Endodermal cell (in vitro differentiated cells): Measurements from ENCODE around the gene SPINT3. TPM values are rescaled to one million over a fixed set of nuclear protein-coding genes. Genes with fewer than 3 reads are reported as not detected.

ENCODE experiments used
- DNase-seq: peaks from one replicate; pipeline ENCODE4 v3.0.0-alpha.2; 2017
- H3K27ac ChIP-seq: 2 replicates; pipeline ENCODE4 v1.5.1; 2013; ENCODE audit warnings: mild to moderate bottlenecking, low read depth, low read length, moderate library complexity
- H3K27me3 ChIP-seq: 2 replicates; pipeline ENCODE4 v1.6.1; 2013; ENCODE audit warnings: mild to moderate bottlenecking, low read length, moderate library complexity; ENCODE audit not compliant: insufficient read depth, control insufficient read depth, poor library complexity, severe bottlenecking
- H3K36me3 ChIP-seq: 2 replicates; pipeline ENCODE4 v1.7.0; 2013; ENCODE audit warnings: mild to moderate bottlenecking, low read length, moderate library complexity; ENCODE audit not compliant: control insufficient read depth, insufficient read depth
- H3K4me1 ChIP-seq: one replicate; pipeline ENCODE4 v1.7.0; 2013; ENCODE audit warnings: low read length; ENCODE audit not compliant: control insufficient read depth, insufficient read depth
- H3K4me3 ChIP-seq: 2 replicates; pipeline ENCODE4 v1.5.1; 2013; ENCODE audit warnings: mild to moderate bottlenecking, low read length, moderate library complexity
- H3K9ac ChIP-seq: 2 replicates; pipeline ENCODE4 v1.6.1; 2013; ENCODE audit warnings: mild to moderate bottlenecking, low read length, moderate library complexity; ENCODE audit not compliant: poor library complexity, severe bottlenecking; ENCODE audit errors: extremely low read depth
- H3K9me3 ChIP-seq: 2 replicates; pipeline ENCODE4 v1.6.1; 2013; ENCODE audit warnings: mild to moderate bottlenecking, low read length, moderate library complexity; ENCODE audit not compliant: control insufficient read depth
- H3K27ac Mint-ChIP-seq: 2 replicates; pipeline ENCODE4 v1.8.0; 2020; ENCODE audit warnings: mixed read lengths
- H3K27me3 Mint-ChIP-seq: 2 replicates; pipeline ENCODE4 v1.8.0; 2021; ENCODE audit warnings: mild to moderate bottlenecking, mixed read lengths; ENCODE audit not compliant: insufficient read depth
- H3K36me3 Mint-ChIP-seq: 2 replicates; pipeline ENCODE4 v1.8.0; 2020; ENCODE audit warnings: low read depth, mixed read lengths
- H3K4me1 Mint-ChIP-seq: 2 replicates; pipeline ENCODE4 v1.8.0; 2020; ENCODE audit warnings: mixed read lengths
- H3K4me3 Mint-ChIP-seq: 2 replicates; pipeline ENCODE4 v1.8.0; 2020; ENCODE audit warnings: mild to moderate bottlenecking, moderate library complexity, mixed read lengths
- H3K9me3 Mint-ChIP-seq: 2 replicates; pipeline ENCODE4 v1.8.0; 2020; ENCODE audit warnings: mild to moderate bottlenecking, mixed read lengths
- WGBS, 2 experiments: methylation state at CpG; one replicate each; pipeline versions ENCODE4 v1.1.5 to v1.1.7; 2013; ENCODE audit warnings: missing lambda C conversion rate in 2 of 2, mixed read lengths in 1 of 2; ENCODE audit not compliant: insufficient coverage in 1 of 2, insufficient read length in 1 of 2; 5-methylcytosine and 5-hydroxymethylcytosine counted together
- total RNA-seq, 2 donors: library from RNA; stranded (reverse); fragmentation: NEBNext Ultra II Directional in 1 of 2; extraction: Animal tissue kit (Norgen Biotek cat#: 25700) in 1 of 2; gene quantifications; 2 replicates in 1 of 2; 3 replicates in 1 of 2; pipeline ENCODE4 v1.2.1, GENCODE V29; 2021
- TF ChIP-seq, protein P1 (sequence below): fragments of 200-600 bp; sonication (generic); conservative IDR thresholded peaks from 2 replicates; pipeline ENCODE4 v1.5.0; 2021; ENCODE audit warnings: antibody characterized with exemption, mild to moderate bottlenecking

The SPINT3 gene
- total RNA-seq, 2 donors from 2014 or later: not detected

DNA sequence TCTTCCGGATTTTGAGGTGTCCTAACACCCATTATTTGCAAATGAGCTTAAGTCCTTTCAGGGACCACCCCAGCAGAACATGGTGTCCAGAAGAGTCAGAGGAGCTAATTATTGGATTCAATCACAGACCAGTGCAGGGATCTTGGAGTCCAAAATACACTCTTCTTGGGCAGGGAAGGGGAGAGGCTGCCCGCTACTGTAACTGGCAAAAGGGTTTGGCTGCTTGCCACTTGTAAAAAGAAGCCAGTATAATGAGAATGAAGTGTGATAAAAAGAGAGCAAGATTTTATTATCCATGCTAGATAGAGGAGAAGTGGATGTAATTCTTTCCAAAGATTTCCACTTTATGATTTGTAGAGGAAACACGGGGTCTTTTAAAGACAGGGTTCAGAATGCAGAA is 19.3 kb downstream of the SPINT3 start:
- DNase-seq: no peak
- Histone ChIP-seq H3K27ac (no peak overlapping the region), H3K4me1 (peaks cover 3% of the 10 kb centered on the region), H3K4me3 (no peak overlapping the region), H3K9ac (no peak overlapping the region), H3K27me3 (peaks cover 20% of the 10 kb centered on the region), H3K9me3 (no peaks in the 10 kb centered on the region), H3K36me3 (no peaks in the 10 kb centered on the region)
- TF ChIP-seq, protein P1, sequence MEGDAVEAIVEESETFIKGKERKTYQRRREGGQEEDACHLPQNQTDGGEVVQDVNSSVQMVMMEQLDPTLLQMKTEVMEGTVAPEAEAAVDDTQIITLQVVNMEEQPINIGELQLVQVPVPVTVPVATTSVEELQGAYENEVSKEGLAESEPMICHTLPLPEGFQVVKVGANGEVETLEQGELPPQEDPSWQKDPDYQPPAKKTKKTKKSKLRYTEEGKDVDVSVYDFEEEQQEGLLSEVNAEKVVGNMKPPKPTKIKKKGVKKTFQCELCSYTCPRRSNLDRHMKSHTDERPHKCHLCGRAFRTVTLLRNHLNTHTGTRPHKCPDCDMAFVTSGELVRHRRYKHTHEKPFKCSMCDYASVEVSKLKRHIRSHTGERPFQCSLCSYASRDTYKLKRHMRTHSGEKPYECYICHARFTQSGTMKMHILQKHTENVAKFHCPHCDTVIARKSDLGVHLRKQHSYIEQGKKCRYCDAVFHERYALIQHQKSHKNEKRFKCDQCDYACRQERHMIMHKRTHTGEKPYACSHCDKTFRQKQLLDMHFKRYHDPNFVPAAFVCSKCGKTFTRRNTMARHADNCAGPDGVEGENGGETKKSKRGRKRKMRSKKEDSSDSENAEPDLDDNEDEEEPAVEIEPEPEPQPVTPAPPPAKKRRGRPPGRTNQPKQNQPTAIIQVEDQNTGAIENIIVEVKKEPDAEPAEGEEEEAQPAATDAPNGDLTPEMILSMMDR: no peak
- H3K36me3 Mint-ChIP-seq: peaks cover 3% of the 10 kb centered on the region
- no peak overlapping the region for H3K27ac Mint-ChIP-seq
- peaks cover 24% of the 10 kb centered on the region for H3K4me1 Mint-ChIP-seq
- no peaks in the 10 kb centered on the region for H3K9me3 Mint-ChIP-seq
- WGBS, 2 experiments: 92% methylated on average over 2 to 3 of the region's 3 CpGs
- no peak overlapping the region for H3K4me3 Mint-ChIP-seq
- H3K27me3 Mint-ChIP-seq: peaks cover 26% of the 10 kb centered on the region

DNA sequence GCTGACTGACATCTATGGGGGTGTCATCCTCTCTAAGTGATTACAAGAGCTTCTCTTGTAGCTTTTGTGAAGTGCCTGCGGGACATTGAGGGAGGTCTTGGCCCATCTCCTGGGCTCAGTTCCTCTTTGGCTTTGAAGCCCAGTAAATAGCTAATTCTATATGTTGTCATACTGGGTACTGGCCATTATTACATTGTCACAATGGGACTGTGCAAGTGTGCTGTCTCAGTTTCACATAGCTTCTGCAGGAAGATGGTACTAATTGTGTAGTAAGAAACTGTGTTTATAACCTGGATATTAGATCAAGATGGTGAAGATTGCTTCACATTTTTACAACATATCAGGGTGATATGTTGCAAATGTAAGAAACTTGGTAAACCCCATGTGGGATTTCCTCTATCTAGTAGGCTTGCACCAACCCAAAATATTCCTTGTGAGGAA is 19.9 kb downstream of the SPINT3 start:
- Mint-ChIP-seq H3K36me3 (peaks cover 3% of the 10 kb centered on the region), H3K27ac (no peak overlapping the region), H3K27me3 (peaks cover 21% of the 10 kb centered on the region), H3K4me3 (no peak overlapping the region), H3K9me3 (no peaks in the 10 kb centered on the region), H3K4me1 (peaks cover 24% of the 10 kb centered on the region)
- Histone ChIP-seq H3K4me3 (no peak overlapping the region), H3K9me3 (no peaks in the 10 kb centered on the region), H3K9ac (no peak overlapping the region), H3K27ac (no peak overlapping the region), H3K36me3 (no peaks in the 10 kb centered on the region), H3K4me1 (peaks cover 3% of the 10 kb centered on the region), H3K27me3 (peaks cover 13% of the 10 kb centered on the region)
- DNase-seq: no peak
- TF ChIP-seq, protein P1: no peak
- 96 to 100% methylated on average over 1 of the region's 1 CpG for WGBS, 2 experiments

DNA sequence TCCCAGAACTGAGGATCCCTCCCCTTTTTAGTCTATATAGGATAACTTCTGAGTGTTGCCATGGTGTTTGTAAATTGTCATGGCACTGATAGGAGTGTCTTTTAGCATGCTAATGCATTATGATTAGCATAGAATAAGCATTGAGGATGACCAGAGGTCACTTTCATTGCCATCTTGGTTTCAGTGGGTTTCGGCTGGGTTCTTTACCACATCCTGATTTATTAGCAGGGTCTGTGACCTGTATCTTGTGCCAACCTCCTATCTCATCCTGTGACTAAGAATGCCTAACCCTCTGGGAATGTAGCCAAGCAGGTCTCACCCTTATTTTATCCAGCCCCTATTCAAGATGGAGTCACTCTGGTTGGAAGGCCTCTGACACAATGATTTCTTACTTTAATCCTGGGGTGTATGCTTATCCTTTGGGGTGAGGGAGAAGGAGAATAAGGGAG is 26.3 kb downstream of the SPINT3 start:
- Mint-ChIP-seq H3K27ac (no peak overlapping the region), H3K27me3 (peaks cover 2% of the 10 kb centered on the region), H3K9me3 (no peaks in the 10 kb centered on the region), H3K4me3 (no peak overlapping the region), H3K4me1 (peaks cover 27% of the 10 kb centered on the region), H3K36me3 (peaks cover 3% of the 10 kb centered on the region)
- WGBS, 2 experiments: 93 to 100% methylated on average over 1 of the region's 1 CpG
- H3K9me3 ChIP-seq: no peaks in the 10 kb centered on the region
- no peak overlapping the region for H3K27ac ChIP-seq
- no peaks in the 10 kb centered on the region for H3K36me3 ChIP-seq
- no peak overlapping the region for H3K4me3 ChIP-seq
- no peak overlapping the region for H3K9ac ChIP-seq
- TF ChIP-seq, protein P1: no peak
- no peaks in the 10 kb centered on the region for H3K4me1 ChIP-seq
- no peak for DNase-seq
- no peaks in the 10 kb centered on the region for H3K27me3 ChIP-seq
